GM06990 (cell line): ENCODE measurements around the gene SPEM3.

Experiments
- DNase-seq: peaks from one replicate; pipeline ENCODE4 v3.0.0-alpha.2; 2011; ENCODE audit not compliant: insufficient read length; ENCODE audit errors: extremely low read depth
- H3K27me3 ChIP-seq: replicated peaks from 2 replicates; pipeline ENCODE4 v1.6.0; 2011; ENCODE audit warnings: low read length; ENCODE audit not compliant: control insufficient read depth, insufficient read depth
- H3K36me3 ChIP-seq: 2 replicates; pipeline ENCODE4 v1.5.1; 2011; ENCODE audit warnings: low read length; ENCODE audit not compliant: control insufficient read depth, insufficient read depth
- H3K4me3 ChIP-seq: replicated peaks from 2 replicates; pipeline ENCODE4 v1.5.1; 2011; ENCODE audit warnings: low read depth, mild to moderate bottlenecking, control low read depth, low read length
- CTCF ChIP-seq: IDR thresholded peaks from 2 replicates; pipeline ENCODE4 v1.5.1; 2011; ENCODE audit warnings: low read length, control low read depth, mild to moderate bottlenecking, inconsistent platforms; ENCODE audit not compliant: insufficient read depth, poor library complexity, severe bottlenecking

The SPEM3 gene

GRCh38 chr17:7408863-7409262 is 19.8 kb upstream of the SPEM3 start:
- Histone ChIP-seq H3K27me3 (no peaks in the 10 kb centered on the region; the same call in none of the 2 replicates), H3K4me3 (no peak overlapping the region), H3K36me3 (no peaks in the 10 kb centered on the region)
- TF ChIP-seq CTCF, result no peak
- DNase-seq, result no peak

GRCh38 chr17:7409716-7410115 is 18.9 kb upstream of the SPEM3 start:
- H3K36me3 ChIP-seq, result no peaks in the 10 kb centered on the region
- TF ChIP-seq CTCF, result no peak
- no peak for DNase-seq
- H3K4me3 ChIP-seq, result no peak overlapping the region
- H3K27me3 ChIP-seq, result no peaks in the 10 kb centered on the region; the same call in none of the 2 replicates

- Histone ChIP-seq H3K27me3 (peaks cover 2% of the 10 kb centered on the region), H3K4me3 (no peak overlapping the region), H3K36me3 (no peaks in the 10 kb centered on the region)
- DNase-seq, result no peak
- no peak for TF ChIP-seq CTCF
Measured at GRCh38 chr17:7410634-7411426, 17.8 kb upstream of the SPEM3 start.

GRCh38 chr17:7411427-7411750 is 17.3 kb upstream of the SPEM3 start:
- no peak for DNase-seq
- no peak for TF ChIP-seq CTCF
- Histone ChIP-seq H3K36me3 (no peaks in the 10 kb centered on the region), H3K4me3 (no peak overlapping the region), H3K27me3 (peaks cover 2% of the 10 kb centered on the region)

GRCh38 chr17:7413346-7413985 is 15.2 kb upstream of the SPEM3 start:
- no peaks in the 10 kb centered on the region for H3K36me3 ChIP-seq
- no peak for TF ChIP-seq CTCF
- no peak for DNase-seq

More at GRCh38 chr17:7413346-7413985, 15.2 kb upstream of the SPEM3 start:
- Histone ChIP-seq H3K27me3 (peaks cover 2% of the 10 kb centered on the region), H3K4me3 (no peak overlapping the region)
